Activated naive CD8-positive, alpha-beta T cell treated with anti-CD3 and anti-CD28 coated beads, Interleukin-2, amount 50 U/mL, for 16 hours (primary cell): ENCODE results near the gene RSPO3.
"Not testable (repeated sequence)": the region's sequence is repeated elsewhere in the genome, so short reads cannot be mapped to it uniquely, and the experiment has no call there.

ENCODE experiments used
- DNase-seq: peaks from one replicate; pipeline ENCODE4 v3.0.0-alpha.2; 2020; ENCODE audit warnings: low read depth, low spot score

The RSPO3 gene

GRCh38 chr6:127118298-127119101, at the start of gene RSPO3:
Gene RSPO3, plus strand, starts transcription at chr6:127118671. Its CDS starts 522 bp downstream, at chr6:127119193.
- DNase-seq = no peak

- DNase-seq = no peak
Measured at GRCh38 chr6:127069659-127070279, 48.7 kb upstream of the RSPO3 start.

GRCh38 chr6:127073222-127073621, 45.2 kb upstream of the RSPO3 start:
- DNase-seq = no peak

- DNase-seq = no peak
Measured at GRCh38 chr6:127076466-127076865, 42.0 kb upstream of the RSPO3 start.

GRCh38 chr6:127077886-127078285, 40.6 kb upstream of the RSPO3 start:
- no peak for DNase-seq

- no peak for DNase-seq
Measured at GRCh38 chr6:127078669-127079068, 39.8 kb upstream of the RSPO3 start.

- DNase-seq = no peak
Measured at GRCh38 chr6:127079681-127080080, 38.8 kb upstream of the RSPO3 start.

- no peak for DNase-seq
Measured at GRCh38 chr6:127080081-127080480, 38.4 kb upstream of the RSPO3 start.

- no peak for DNase-seq
Measured at GRCh38 chr6:127083231-127083962, 35.1 kb upstream of the RSPO3 start.

- no peak for DNase-seq
Measured at GRCh38 chr6:127083963-127084310, 34.5 kb upstream of the RSPO3 start.

- no peak for DNase-seq
Measured at GRCh38 chr6:127085181-127085580, 33.3 kb upstream of the RSPO3 start.

- DNase-seq = no peak
Measured at GRCh38 chr6:127090051-127090450, 28.4 kb upstream of the RSPO3 start.

GRCh38 chr6:127092466-127092865, 26.0 kb upstream of the RSPO3 start:
- no peak for DNase-seq

GRCh38 chr6:127094791-127095190, 23.7 kb upstream of the RSPO3 start:
- no peak for DNase-seq

GRCh38 chr6:127096167-127096566, 22.3 kb upstream of the RSPO3 start:
- DNase-seq = no peak

- DNase-seq = not testable (repeated sequence)
Measured at GRCh38 chr6:127097442-127097841, 21.0 kb upstream of the RSPO3 start.

- no peak for DNase-seq
Measured at GRCh38 chr6:127100510-127101140, 17.8 kb upstream of the RSPO3 start.

GRCh38 chr6:127102299-127102698, 16.2 kb upstream of the RSPO3 start:
- DNase-seq = no peak

- DNase-seq = no peak
Measured at GRCh38 chr6:127102859-127103258, 15.6 kb upstream of the RSPO3 start.

GRCh38 chr6:127103482-127103881, 15.0 kb upstream of the RSPO3 start:
- no peak for DNase-seq

GRCh38 chr6:127107916-127108315, 10.6 kb upstream of the RSPO3 start:
- DNase-seq = no peak

- no peak for DNase-seq
Measured at GRCh38 chr6:127110712-127111111, 7.8 kb upstream of the RSPO3 start.
